ENCODE measurements around the gene BNC2.
A peak's percentile ranks its signal among the peaks of the same experiment; 100 is the strongest.

GRCh38 chr9:16870596-16871335, at the start of gene BNC2:
- TF ChIP-seq CTCF (IDR thresholded peaks at IDR 0.05): no peak
- TF ChIP-seq POLR2A (IDR thresholded peaks at IDR 0.05): peak in 1 of 3 donors; percentile 12
